ENCODE measurements around the gene ABL2.
"Not testable (repeated sequence)": the region's sequence is repeated elsewhere in the genome, so short reads cannot be mapped to it uniquely, and the experiment has no call there.

The ABL2 gene

GRCh38 chr1:179135707-179136106, 93.8 kb downstream of the ABL2 start:
- H3K9ac ChIP-seq (ENCODE audit: low read depth, low read length); H3K9me3 ChIP-seq (ENCODE audit: control insufficient read depth, insufficient read depth, low read length); H3K36me3 ChIP-seq (ENCODE audit: control insufficient read depth, insufficient read depth, low read length); H3K4me3 ChIP-seq (ENCODE audit: low read depth, low read length); H3K27me3 ChIP-seq (ENCODE audit: control insufficient read depth, insufficient read depth, low read length); H3K27ac ChIP-seq (ENCODE audit: low read depth, low read length); H3K4me1 ChIP-seq (ENCODE audit: control insufficient read depth, insufficient read depth, low read length): not testable (repeated sequence)

GRCh38 chr1:179135168-179135567, 94.3 kb downstream of the ABL2 start:
- H3K4me1 ChIP-seq (ENCODE audit: control insufficient read depth, insufficient read depth, low read length); H3K4me3 ChIP-seq (ENCODE audit: low read depth, low read length): not testable (repeated sequence)

GRCh38 chr1:179129702-179130473, 99.6 kb downstream of the ABL2 start:
- H3K9me3 ChIP-seq (ENCODE audit: control insufficient read depth, insufficient read depth, low read length) = no peaks in the 10 kb centered on the region; the same call in 1 of the 2 replicates
- no peak overlapping the region for H3K27ac ChIP-seq (ENCODE audit: low read depth, low read length)
- no peaks in the 10 kb centered on the region for H3K4me1 ChIP-seq (ENCODE audit: control insufficient read depth, insufficient read depth, low read length)
- H3K36me3 ChIP-seq (ENCODE audit: control insufficient read depth, insufficient read depth, low read length) = peaks cover 13% of the 10 kb centered on the region
- no peak overlapping the region for H3K9ac ChIP-seq (ENCODE audit: low read depth, low read length)
- no peak overlapping the region for H3K4me3 ChIP-seq (ENCODE audit: low read depth, low read length)
- H3K27me3 ChIP-seq (ENCODE audit: control insufficient read depth, insufficient read depth, low read length) = no peaks in the 10 kb centered on the region

More at GRCh38 chr1:179135168-179135567, 94.3 kb downstream of the ABL2 start:
- H3K27me3 ChIP-seq (ENCODE audit: control insufficient read depth, insufficient read depth, low read length); H3K27ac ChIP-seq (ENCODE audit: low read depth, low read length); H3K9ac ChIP-seq (ENCODE audit: low read depth, low read length); H3K9me3 ChIP-seq (ENCODE audit: control insufficient read depth, insufficient read depth, low read length); H3K36me3 ChIP-seq (ENCODE audit: control insufficient read depth, insufficient read depth, low read length): not testable (repeated sequence)

GRCh38 chr1:179128520-179128919, 101.0 kb downstream of the ABL2 start:
- Histone ChIP-seq H3K4me1 (ENCODE audit: control insufficient read depth, insufficient read depth, low read length) (no peaks in the 10 kb centered on the region), H3K27me3 (ENCODE audit: control insufficient read depth, insufficient read depth, low read length) (no peaks in the 10 kb centered on the region), H3K27ac (ENCODE audit: low read depth, low read length) (no peak overlapping the region), H3K9ac (ENCODE audit: low read depth, low read length) (no peak overlapping the region), H3K9me3 (ENCODE audit: control insufficient read depth, insufficient read depth, low read length) (no peaks in the 10 kb centered on the region), H3K36me3 (ENCODE audit: control insufficient read depth, insufficient read depth, low read length) (peaks cover 13% of the 10 kb centered on the region), H3K4me3 (ENCODE audit: low read depth, low read length) (no peak overlapping the region)

- no peaks in the 10 kb centered on the region for H3K27me3 ChIP-seq (ENCODE audit: control insufficient read depth, insufficient read depth, low read length)
- no peaks in the 10 kb centered on the region for H3K9me3 ChIP-seq (ENCODE audit: control insufficient read depth, insufficient read depth, low read length)
- no peak overlapping the region for H3K9ac ChIP-seq (ENCODE audit: low read depth, low read length)
- H3K27ac ChIP-seq (ENCODE audit: low read depth, low read length) = no peak overlapping the region
- H3K36me3 ChIP-seq (ENCODE audit: control insufficient read depth, insufficient read depth, low read length) = peaks cover 13% of the 10 kb centered on the region
- no peaks in the 10 kb centered on the region for H3K4me1 ChIP-seq (ENCODE audit: control insufficient read depth, insufficient read depth, low read length)
- no peak overlapping the region for H3K4me3 ChIP-seq (ENCODE audit: low read depth, low read length)
These were observed 102.1 kb downstream of the ABL2 start for GRCh38 chr1:179127163-179127895.

GRCh38 chr1:179126338-179127060, 103.0 kb downstream of the ABL2 start:
- no peaks in the 10 kb centered on the region for H3K9me3 ChIP-seq (ENCODE audit: control insufficient read depth, insufficient read depth, low read length)
- no peak overlapping the region for H3K4me3 ChIP-seq (ENCODE audit: low read depth, low read length)
- no peak overlapping the region for H3K27ac ChIP-seq (ENCODE audit: low read depth, low read length)
- no peaks in the 10 kb centered on the region for H3K4me1 ChIP-seq (ENCODE audit: control insufficient read depth, insufficient read depth, low read length)
- H3K36me3 ChIP-seq (ENCODE audit: control insufficient read depth, insufficient read depth, low read length) = peaks cover 13% of the 10 kb centered on the region
- H3K9ac ChIP-seq (ENCODE audit: low read depth, low read length) = no peak overlapping the region
- no peaks in the 10 kb centered on the region for H3K27me3 ChIP-seq (ENCODE audit: control insufficient read depth, insufficient read depth, low read length)

- Histone ChIP-seq H3K4me3 (ENCODE audit: low read depth, low read length) (no peak overlapping the region), H3K4me1 (ENCODE audit: control insufficient read depth, insufficient read depth, low read length) (no peaks in the 10 kb centered on the region), H3K9me3 (ENCODE audit: control insufficient read depth, insufficient read depth, low read length) (no peaks in the 10 kb centered on the region), H3K27ac (ENCODE audit: low read depth, low read length) (no peak overlapping the region), H3K36me3 (ENCODE audit: control insufficient read depth, insufficient read depth, low read length) (peaks cover 5% of the 10 kb centered on the region), H3K9ac (ENCODE audit: low read depth, low read length) (no peak overlapping the region), H3K27me3 (ENCODE audit: control insufficient read depth, insufficient read depth, low read length) (no peaks in the 10 kb centered on the region)
These were observed 104.6 kb downstream of the ABL2 start for GRCh38 chr1:179124873-179125272.

- Histone ChIP-seq H3K9me3 (ENCODE audit: control insufficient read depth, insufficient read depth, low read length) (no peaks in the 10 kb centered on the region), H3K4me3 (ENCODE audit: low read depth, low read length) (no peak overlapping the region), H3K27me3 (ENCODE audit: control insufficient read depth, insufficient read depth, low read length) (no peaks in the 10 kb centered on the region), H3K4me1 (ENCODE audit: control insufficient read depth, insufficient read depth, low read length) (peaks cover 11% of the 10 kb centered on the region; the same call in 1 of the 2 replicates), H3K36me3 (ENCODE audit: control insufficient read depth, insufficient read depth, low read length) (peaks cover 22% of the 10 kb centered on the region), H3K27ac (ENCODE audit: low read depth, low read length) (no peak overlapping the region), H3K9ac (ENCODE audit: low read depth, low read length) (no peak overlapping the region)
These were observed 108.1 kb downstream of the ABL2 start for GRCh38 chr1:179121159-179121938.

- Histone ChIP-seq H3K9me3 (ENCODE audit: control insufficient read depth, insufficient read depth, low read length) (no peaks in the 10 kb centered on the region), H3K27me3 (ENCODE audit: control insufficient read depth, insufficient read depth, low read length) (no peaks in the 10 kb centered on the region), H3K36me3 (ENCODE audit: control insufficient read depth, insufficient read depth, low read length) (peaks cover 19% of the 10 kb centered on the region), H3K4me3 (ENCODE audit: low read depth, low read length) (no peak overlapping the region), H3K9ac (ENCODE audit: low read depth, low read length) (no peak overlapping the region), H3K27ac (ENCODE audit: low read depth, low read length) (no peak overlapping the region), H3K4me1 (ENCODE audit: control insufficient read depth, insufficient read depth, low read length) (peaks cover 11% of the 10 kb centered on the region; the same call in 1 of the 2 replicates)
These were observed 108.7 kb downstream of the ABL2 start for GRCh38 chr1:179120736-179121135.

- Histone ChIP-seq H3K27ac (ENCODE audit: low read depth, low read length) (no peak overlapping the region), H3K4me1 (ENCODE audit: control insufficient read depth, insufficient read depth, low read length) (peaks cover 11% of the 10 kb centered on the region; the same call in 1 of the 2 replicates), H3K36me3 (ENCODE audit: control insufficient read depth, insufficient read depth, low read length) (peaks cover 26% of the 10 kb centered on the region), H3K9me3 (ENCODE audit: control insufficient read depth, insufficient read depth, low read length) (no peaks in the 10 kb centered on the region), H3K4me3 (ENCODE audit: low read depth, low read length) (no peak overlapping the region), H3K9ac (ENCODE audit: low read depth, low read length) (no peak overlapping the region), H3K27me3 (ENCODE audit: control insufficient read depth, insufficient read depth, low read length) (no peaks in the 10 kb centered on the region)
These were observed 110.0 kb downstream of the ABL2 start for GRCh38 chr1:179119513-179119912.
